Left lung (tissue), 10 donors: Measurements from ENCODE around the gene DNPH1. TPM values are rescaled to one million over a fixed set of nuclear protein-coding genes. Genes with fewer than 3 reads are reported as not detected.

Experiments
- ATAC-seq: fragments of 200-7000 bp; cut with Tn5 transposase; one replicate; pipeline ENCODE4 v1.9.1; 2020; ENCODE audit warnings: moderate library complexity
- DNase-seq, 4 donors: peaks; one replicate each; pipeline ENCODE4 v3.0.0-alpha.2; 2013 to 2020
- H3K27ac ChIP-seq, 2 donors: fragments of 200-600 bp; sonication (generic) in 1 of 2; one replicate each; pipeline versions ENCODE4 v1.5.0 to v1.8.0; 2020 to 2021
- H3K27me3 ChIP-seq, 2 donors: fragments of 200-600 bp; sonication (generic) in 1 of 2; one replicate each; pipeline versions ENCODE4 v1.5.0 to v1.8.0; 2020 to 2021
- H3K36me3 ChIP-seq, 2 donors: fragments of 200-600 bp; sonication (generic) in 1 of 2; one replicate each; pipeline versions ENCODE4 v1.5.0 to v1.8.0; 2020 to 2021
- H3K4me1 ChIP-seq, 2 donors: fragments of 200-600 bp; one replicate each; pipeline ENCODE4 v1.8.0; 2021
- H3K4me3 ChIP-seq, 2 donors: fragments of 200-600 bp; sonication (generic) in 1 of 2; one replicate each; pipeline versions ENCODE4 v1.5.0 to v1.8.0; 2020 to 2021; ENCODE audit warnings: mild to moderate bottlenecking in 1 of 2
- H3K9me3 ChIP-seq, 2 donors: fragments of 200-600 bp; sonication (generic) in 1 of 2; one replicate each; pipeline versions ENCODE4 v1.5.0 to v1.8.0; 2020 to 2021
- intact Hi-C, 2 donors: fragments of 100-400 bp; cut with DNase I; formaldehyde crosslinking; loops; one replicate each; pipeline versions ENCODE4 v1.11.2 to v1.14.2; 2022
- polyA plus RNA-seq, 6 donors: library from polyadenylated mRNA; unstranded; fragments of 120-200 nt; gene quantifications; one replicate each; pipeline ENCODE4 v1.2.1, GENCODE V29; 2013; ENCODE audit not compliant: insufficient read length in 6 of 6
- total RNA-seq, 2 donors: library from RNA; stranded (reverse); fragmentation: NEBNext Ultra II Directional; extraction: Animal tissue kit (Norgen Biotek cat#: 25700); gene quantifications; one replicate each; pipeline ENCODE4 v1.2.1, GENCODE V29; 2021
- TF ChIP-seq, protein P1 (sequence below), 2 donors: fragments of 200-600 bp; sonication (generic) in 1 of 2; IDR thresholded peaks; one replicate each; pipeline versions ENCODE4 v1.5.0 to v1.8.0; 2021; ENCODE audit warnings: antibody characterized with exemption in 2 of 2
- donor health status: DM: no; HTN: yes; CAD: no.
- donor health status: DM: no; HTN: no; CAD: no.

DNPH1 gene
- total and polyA plus RNA-seq, 8 donors, result 26.4 to 49.6 (median 32.9) TPM

DNA sequence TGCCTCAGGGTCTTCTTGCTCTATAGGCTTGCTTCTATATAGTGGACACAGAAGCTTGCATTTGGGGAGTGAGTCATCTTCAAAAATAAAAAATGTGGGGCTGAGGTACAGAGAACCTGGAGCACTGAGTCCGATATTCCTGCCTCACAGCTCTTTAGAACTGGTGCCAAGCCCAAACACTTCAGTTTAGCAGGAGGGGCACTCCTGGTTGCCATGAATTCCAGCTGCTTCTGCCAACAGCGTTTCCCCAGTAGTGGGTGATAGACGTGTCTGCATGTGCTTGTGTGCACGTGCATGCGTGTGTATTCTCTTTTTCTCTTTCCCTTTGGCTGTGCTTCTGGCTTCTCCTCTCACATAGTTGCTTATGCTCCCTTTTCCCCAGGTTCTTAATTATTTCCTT, 11.9 kb downstream of the DNPH1 start:
- TF ChIP-seq, protein P1, sequence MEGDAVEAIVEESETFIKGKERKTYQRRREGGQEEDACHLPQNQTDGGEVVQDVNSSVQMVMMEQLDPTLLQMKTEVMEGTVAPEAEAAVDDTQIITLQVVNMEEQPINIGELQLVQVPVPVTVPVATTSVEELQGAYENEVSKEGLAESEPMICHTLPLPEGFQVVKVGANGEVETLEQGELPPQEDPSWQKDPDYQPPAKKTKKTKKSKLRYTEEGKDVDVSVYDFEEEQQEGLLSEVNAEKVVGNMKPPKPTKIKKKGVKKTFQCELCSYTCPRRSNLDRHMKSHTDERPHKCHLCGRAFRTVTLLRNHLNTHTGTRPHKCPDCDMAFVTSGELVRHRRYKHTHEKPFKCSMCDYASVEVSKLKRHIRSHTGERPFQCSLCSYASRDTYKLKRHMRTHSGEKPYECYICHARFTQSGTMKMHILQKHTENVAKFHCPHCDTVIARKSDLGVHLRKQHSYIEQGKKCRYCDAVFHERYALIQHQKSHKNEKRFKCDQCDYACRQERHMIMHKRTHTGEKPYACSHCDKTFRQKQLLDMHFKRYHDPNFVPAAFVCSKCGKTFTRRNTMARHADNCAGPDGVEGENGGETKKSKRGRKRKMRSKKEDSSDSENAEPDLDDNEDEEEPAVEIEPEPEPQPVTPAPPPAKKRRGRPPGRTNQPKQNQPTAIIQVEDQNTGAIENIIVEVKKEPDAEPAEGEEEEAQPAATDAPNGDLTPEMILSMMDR (IDR thresholded peaks at IDR 0.05), result no peak
- intact Hi-C loops, result no loop called here
- DNase-seq (peak in 1 of 4 donors; percentile 54), ATAC-seq (peak; percentile 78)
- no peaks in the 10 kb centered on the region for H3K4me1 ChIP-seq
- H3K36me3 ChIP-seq, result peaks cover 0 to 82% of the 10 kb centered on the region in 2 donors
- H3K9me3 ChIP-seq, result no peaks in the 10 kb centered on the region
- no peak overlapping the region for H3K27ac ChIP-seq
- H3K27me3 ChIP-seq, result no peaks in the 10 kb centered on the region
- H3K4me3 ChIP-seq, result no peak overlapping the region

DNA sequence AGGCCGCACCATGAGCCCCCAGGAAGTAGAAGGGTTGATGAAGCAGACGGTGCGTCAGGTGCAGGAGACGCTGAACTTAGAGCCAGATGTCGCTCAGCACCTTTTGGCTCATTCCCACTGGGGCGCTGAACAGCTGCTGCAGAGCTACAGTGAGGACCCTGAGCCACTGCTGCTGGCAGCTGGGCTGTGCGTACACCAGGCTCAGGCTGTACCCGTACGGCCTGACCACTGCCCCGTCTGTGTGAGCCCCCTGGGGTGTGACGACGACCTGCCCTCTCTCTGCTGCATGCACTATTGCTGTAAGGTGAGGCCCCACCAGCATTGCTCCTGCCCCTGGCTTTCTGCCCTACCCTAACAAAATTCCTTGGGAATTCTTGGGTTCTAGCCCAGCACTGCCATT, 13.1 kb downstream of the DNPH1 start:
- no peaks in the 10 kb centered on the region for H3K4me1 ChIP-seq
- TF ChIP-seq, protein P1 (IDR thresholded peaks at IDR 0.05), result no peak
- no peak overlapping the region for H3K27ac ChIP-seq
- DNase-seq (peak in 1 of 4 donors; percentile 59), ATAC-seq (no peak)
- intact Hi-C loops, result no loop called here
- H3K36me3 ChIP-seq, result peaks cover 0 to 71% of the 10 kb centered on the region in 2 donors
- no peak overlapping the region for H3K4me3 ChIP-seq
- no peaks in the 10 kb centered on the region for H3K27me3 ChIP-seq
- no peaks in the 10 kb centered on the region for H3K9me3 ChIP-seq

DNA sequence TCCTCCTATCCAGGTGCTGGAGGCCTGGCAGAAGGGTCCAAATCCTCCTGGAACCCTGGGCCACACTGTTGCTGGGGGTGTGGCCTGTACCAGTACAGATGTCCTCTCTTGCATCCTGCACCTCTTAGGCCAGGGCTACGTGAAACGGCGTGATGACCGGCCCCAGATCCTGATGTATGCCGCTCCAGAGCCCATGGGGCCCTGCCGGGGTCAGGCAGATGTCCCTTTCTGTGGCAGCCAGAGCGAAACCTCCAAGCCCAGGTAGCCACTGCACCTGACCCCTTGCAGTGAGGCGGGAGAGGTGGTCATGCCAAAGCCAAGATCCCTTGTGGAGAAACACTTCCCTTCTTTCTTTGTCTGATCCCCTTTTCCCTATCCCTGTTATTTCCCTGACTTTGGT, 14.2 kb downstream of the DNPH1 start:
- ATAC-seq, result no peak
- Histone ChIP-seq H3K36me3 (peaks cover 0 to 60% of the 10 kb centered on the region in 2 donors), H3K27ac (no peak overlapping the region), H3K4me1 (no peaks in the 10 kb centered on the region), H3K4me3 (no peak overlapping the region), H3K9me3 (no peaks in the 10 kb centered on the region), H3K27me3 (no peaks in the 10 kb centered on the region)
- intact Hi-C loops, result no loop called here
- DNase-seq, result no peak
- TF ChIP-seq, protein P1 (IDR thresholded peaks at IDR 0.05), result no peak

DNA sequence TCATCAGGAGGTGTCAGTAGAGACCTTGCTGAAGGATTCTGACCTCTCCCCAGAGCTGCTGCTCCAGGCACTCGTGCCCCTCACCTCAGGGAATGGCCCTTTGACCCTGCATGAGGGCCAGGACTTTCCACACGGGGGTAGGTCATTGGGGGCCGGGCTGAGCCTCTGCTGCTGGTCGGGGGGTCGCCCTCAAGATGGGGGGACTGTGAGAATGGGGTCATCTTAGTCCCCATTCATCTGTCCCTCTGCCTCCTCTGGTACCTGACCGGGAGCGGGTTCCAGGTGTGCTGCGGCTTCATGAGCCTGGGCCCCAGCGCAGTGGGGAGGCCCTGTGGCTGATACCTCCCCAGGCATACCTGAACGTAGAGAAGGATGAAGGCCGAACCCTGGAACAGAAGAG, 15.8 kb downstream of the DNPH1 start:
- no peaks in the 10 kb centered on the region for H3K4me1 ChIP-seq
- H3K27ac ChIP-seq, result no peak overlapping the region
- peaks cover 0 to 57% of the 10 kb centered on the region in 2 donors for H3K36me3 ChIP-seq
- no peak overlapping the region for H3K4me3 ChIP-seq
- TF ChIP-seq, protein P1 (IDR thresholded peaks at IDR 0.05), result no peak
- intact Hi-C loops, result no loop called here
- ATAC-seq, result no peak
- no peak for DNase-seq
- no peaks in the 10 kb centered on the region for H3K27me3 ChIP-seq
- no peaks in the 10 kb centered on the region for H3K9me3 ChIP-seq

DNA sequence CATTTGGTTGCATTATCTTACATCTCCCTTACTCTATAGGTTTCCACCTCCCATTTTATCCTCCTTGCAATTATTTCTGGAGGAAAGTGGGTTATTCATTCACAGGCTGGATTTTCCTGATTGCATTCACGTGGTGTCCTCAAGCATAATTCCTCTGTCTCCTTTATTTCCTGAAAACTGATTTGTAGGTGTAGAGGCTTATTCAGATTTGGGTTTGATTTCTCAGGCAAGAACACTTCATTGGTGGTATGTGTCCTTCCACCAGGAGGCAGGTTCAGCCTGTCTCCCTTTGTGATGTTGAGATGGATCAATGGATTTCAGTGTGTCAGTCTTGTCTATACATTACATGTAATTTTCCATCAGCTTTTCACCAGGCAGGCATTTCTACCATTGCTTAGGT, 17.3 kb downstream of the DNPH1 start:
- intact Hi-C loops, result no loop called here
- ATAC-seq (no peak), DNase-seq (peak in 1 of 4 donors; percentile 26)
- no peaks in the 10 kb centered on the region for H3K27me3 ChIP-seq
- TF ChIP-seq, protein P1 (IDR thresholded peaks at IDR 0.05), result no peak
- no peaks in the 10 kb centered on the region for H3K4me1 ChIP-seq
- peaks cover 0 to 47% of the 10 kb centered on the region in 2 donors for H3K36me3 ChIP-seq
- no peak overlapping the region for H3K4me3 ChIP-seq
- H3K9me3 ChIP-seq, result no peaks in the 10 kb centered on the region
- no peak overlapping the region for H3K27ac ChIP-seq
